GM19467 (cell line): Measurements from ENCODE around the gene METTL24.

Experiments used
- ATAC-seq: cut with Tn5 transposase; IDR thresholded peaks from one replicate; pipeline ENCODE4 v1.9.1; 2021; ENCODE audit warnings: mild to moderate bottlenecking, moderate library complexity; ENCODE audit not compliant: unreplicated experiment

The METTL24 gene

GRCh38 chr6:110357664-110358552 is at the start of gene METTL24:
Gene METTL24, minus strand, starts transcription at chr6:110358349. Its CDS starts 77 bp downstream, at chr6:110358272.
- ATAC-seq: no peak

GRCh38 chr6:110404607-110405006 is 46.5 kb upstream of the METTL24 start:
- ATAC-seq: no peak

GRCh38 chr6:110401585-110402176 is 43.5 kb upstream of the METTL24 start:
- ATAC-seq: no peak

- no peak for ATAC-seq
Measured at GRCh38 chr6:110400208-110400607, 42.1 kb upstream of the METTL24 start.

- ATAC-seq: no peak
Measured at GRCh38 chr6:110399219-110400071, 41.3 kb upstream of the METTL24 start.

GRCh38 chr6:110398778-110399177 is 40.6 kb upstream of the METTL24 start:
- ATAC-seq: no peak

- ATAC-seq: no peak
Measured at GRCh38 chr6:110395221-110395620, 37.1 kb upstream of the METTL24 start.

- no peak for ATAC-seq
Measured at GRCh38 chr6:110394409-110394808, 36.3 kb upstream of the METTL24 start.

GRCh38 chr6:110392727-110393126 is 34.6 kb upstream of the METTL24 start:
- no peak for ATAC-seq

- ATAC-seq: no peak
Measured at GRCh38 chr6:110390404-110390803, 32.3 kb upstream of the METTL24 start.

- ATAC-seq: no peak
Measured at GRCh38 chr6:110389689-110390382, 31.7 kb upstream of the METTL24 start.

- ATAC-seq: no peak
Measured at GRCh38 chr6:110387986-110388385, 29.8 kb upstream of the METTL24 start.

- no peak for ATAC-seq
Measured at GRCh38 chr6:110385458-110385863, 27.3 kb upstream of the METTL24 start.

GRCh38 chr6:110378552-110378951 is 20.4 kb upstream of the METTL24 start:
- no peak for ATAC-seq

GRCh38 chr6:110369066-110369465 is 10.9 kb upstream of the METTL24 start:
- ATAC-seq: no peak

GRCh38 chr6:110368284-110368683 is 10.1 kb upstream of the METTL24 start:
- ATAC-seq: no peak

- ATAC-seq: no peak
Measured at GRCh38 chr6:110367825-110368224, 9.7 kb upstream of the METTL24 start.

GRCh38 chr6:110366975-110367374 is 8.8 kb upstream of the METTL24 start:
- ATAC-seq: no peak

GRCh38 chr6:110366256-110366655 is 8.1 kb upstream of the METTL24 start:
- no peak for ATAC-seq

GRCh38 chr6:110364364-110365105 is 6.4 kb upstream of the METTL24 start:
- ATAC-seq: no peak
